PFSK-1 (cell line): ENCODE results near the gene INVS.

ENCODE experiments used
- FOXP2 ChIP-seq: optimal IDR thresholded peaks from 2 replicates; pipeline ENCODE3; 2011; ENCODE audit warnings: borderline replicate concordance, control low read depth, inconsistent platforms; ENCODE audit not compliant: insufficient read depth; ENCODE audit errors: extremely low read length, extremely low read depth
- POLR2AphosphoS5 ChIP-seq: IDR thresholded peaks from 2 replicates; pipeline ENCODE4 v1.6.1; 2012; ENCODE audit warnings: low read depth, mild to moderate bottlenecking, control low read depth, low read length, moderate library complexity
- SIN3A ChIP-seq: IDR thresholded peaks from 2 replicates; pipeline ENCODE4 v1.6.1; 2012; ENCODE audit warnings: mild to moderate bottlenecking, low read length, moderate library complexity, borderline replicate concordance; ENCODE audit not compliant: insufficient read depth
- TAF1 ChIP-seq: IDR thresholded peaks from 2 replicates; pipeline ENCODE4 v1.6.1; 2012; ENCODE audit warnings: low read length, control low read depth, borderline replicate concordance; ENCODE audit not compliant: insufficient read depth
- TF ChIP-seq, protein P1 (sequence below), 2 experiments: IDR thresholded peaks; 2 replicates each; pipeline versions ENCODE4 v1.6.1 to v1.8.0; 2011 to 2012; ENCODE audit warnings: low read depth in 2 of 2, low read length in 2 of 2, control low read depth in 1 of 2, inconsistent platforms in 1 of 2, mild to moderate bottlenecking in 1 of 2, moderate library complexity in 1 of 2; ENCODE audit not compliant: insufficient read depth in 1 of 2

Gene INVS

DNA sequence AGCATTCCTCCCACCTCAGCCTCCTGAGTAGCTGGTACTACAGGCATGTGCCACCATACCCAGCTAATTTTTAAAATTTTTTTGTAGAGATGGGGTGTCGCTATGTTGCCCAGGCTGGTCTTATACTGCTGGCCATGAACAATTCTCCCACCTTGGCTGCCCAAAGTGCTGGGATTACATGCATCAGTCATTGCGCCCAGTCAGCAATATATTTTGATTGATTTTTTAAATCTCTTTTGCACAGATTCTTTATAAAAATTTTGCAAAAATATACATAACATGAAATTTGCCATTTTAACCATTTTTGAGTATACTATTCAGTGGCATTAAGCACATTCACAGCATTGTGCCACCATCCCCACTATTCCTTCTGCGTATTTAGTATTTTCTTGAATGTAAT lies 94.0 kb downstream of the INVS start:
- TF ChIP-seq SIN3A = no peak
- no peak for TF ChIP-seq FOXP2
- no peak for TF ChIP-seq TAF1
- TF ChIP-seq, protein P1, sequence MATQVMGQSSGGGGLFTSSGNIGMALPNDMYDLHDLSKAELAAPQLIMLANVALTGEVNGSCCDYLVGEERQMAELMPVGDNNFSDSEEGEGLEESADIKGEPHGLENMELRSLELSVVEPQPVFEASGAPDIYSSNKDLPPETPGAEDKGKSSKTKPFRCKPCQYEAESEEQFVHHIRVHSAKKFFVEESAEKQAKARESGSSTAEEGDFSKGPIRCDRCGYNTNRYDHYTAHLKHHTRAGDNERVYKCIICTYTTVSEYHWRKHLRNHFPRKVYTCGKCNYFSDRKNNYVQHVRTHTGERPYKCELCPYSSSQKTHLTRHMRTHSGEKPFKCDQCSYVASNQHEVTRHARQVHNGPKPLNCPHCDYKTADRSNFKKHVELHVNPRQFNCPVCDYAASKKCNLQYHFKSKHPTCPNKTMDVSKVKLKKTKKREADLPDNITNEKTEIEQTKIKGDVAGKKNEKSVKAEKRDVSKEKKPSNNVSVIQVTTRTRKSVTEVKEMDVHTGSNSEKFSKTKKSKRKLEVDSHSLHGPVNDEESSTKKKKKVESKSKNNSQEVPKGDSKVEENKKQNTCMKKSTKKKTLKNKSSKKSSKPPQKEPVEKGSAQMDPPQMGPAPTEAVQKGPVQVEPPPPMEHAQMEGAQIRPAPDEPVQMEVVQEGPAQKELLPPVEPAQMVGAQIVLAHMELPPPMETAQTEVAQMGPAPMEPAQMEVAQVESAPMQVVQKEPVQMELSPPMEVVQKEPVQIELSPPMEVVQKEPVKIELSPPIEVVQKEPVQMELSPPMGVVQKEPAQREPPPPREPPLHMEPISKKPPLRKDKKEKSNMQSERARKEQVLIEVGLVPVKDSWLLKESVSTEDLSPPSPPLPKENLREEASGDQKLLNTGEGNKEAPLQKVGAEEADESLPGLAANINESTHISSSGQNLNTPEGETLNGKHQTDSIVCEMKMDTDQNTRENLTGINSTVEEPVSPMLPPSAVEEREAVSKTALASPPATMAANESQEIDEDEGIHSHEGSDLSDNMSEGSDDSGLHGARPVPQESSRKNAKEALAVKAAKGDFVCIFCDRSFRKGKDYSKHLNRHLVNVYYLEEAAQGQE (IDR thresholded peaks at IDR 0.05; ENCODE audit: insufficient read depth in 1 of 2, low read depth in 2 of 2, low read length in 2 of 2) = no peak
- TF ChIP-seq POLR2AphosphoS5 = no peak

DNA sequence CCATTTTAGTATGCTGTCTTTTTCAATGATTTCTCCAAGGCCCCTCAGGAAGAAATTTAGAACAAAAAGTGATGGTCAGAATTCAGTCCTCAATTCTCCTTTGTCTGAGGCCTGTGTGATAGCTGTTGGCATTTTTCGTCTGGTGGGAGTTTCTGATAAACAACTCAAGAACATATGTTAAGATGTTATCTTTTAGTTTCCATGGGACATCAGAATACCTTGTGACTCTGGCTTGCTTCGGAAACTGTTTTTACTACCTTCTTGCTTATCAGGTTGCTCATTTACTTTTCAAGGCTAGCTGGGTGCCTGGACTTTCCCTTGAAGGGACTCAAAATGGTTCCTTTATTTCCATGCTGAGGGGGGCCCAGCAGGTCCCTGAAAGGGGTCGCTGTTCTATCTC lies 97.2 kb downstream of the INVS start:
- no peak for TF ChIP-seq TAF1
- no peak for TF ChIP-seq POLR2AphosphoS5
- no peak for TF ChIP-seq SIN3A
- TF ChIP-seq, protein P1 (IDR thresholded peaks at IDR 0.05; ENCODE audit: insufficient read depth in 1 of 2, low read depth in 2 of 2, low read length in 2 of 2) = no peak
- no peak for TF ChIP-seq FOXP2

DNA sequence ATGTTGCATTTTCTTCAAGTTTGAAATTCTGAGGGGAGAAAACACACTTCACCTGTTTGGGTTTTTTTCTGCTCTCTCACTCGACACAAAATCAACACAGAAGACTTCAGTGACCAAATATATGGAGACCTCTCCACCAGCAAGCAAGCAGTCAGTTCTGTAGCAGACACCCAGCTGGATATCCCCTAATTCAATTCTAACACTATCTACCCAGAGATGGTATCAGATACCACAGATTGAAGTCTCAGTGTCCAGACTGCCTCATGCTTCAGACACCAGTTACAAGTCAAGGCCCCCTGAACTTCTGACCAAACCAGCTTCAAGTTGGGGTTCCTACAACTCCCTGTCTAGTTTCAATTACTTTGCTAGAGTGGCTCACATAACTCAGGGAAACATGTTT lies 97.8 kb downstream of the INVS start:
- TF ChIP-seq TAF1 (no peak), SIN3A (no peak), POLR2AphosphoS5 (no peak), FOXP2 (no peak)
- TF ChIP-seq, protein P1 (IDR thresholded peaks at IDR 0.05; ENCODE audit: insufficient read depth in 1 of 2, low read depth in 2 of 2, low read length in 2 of 2) = no peak

DNA sequence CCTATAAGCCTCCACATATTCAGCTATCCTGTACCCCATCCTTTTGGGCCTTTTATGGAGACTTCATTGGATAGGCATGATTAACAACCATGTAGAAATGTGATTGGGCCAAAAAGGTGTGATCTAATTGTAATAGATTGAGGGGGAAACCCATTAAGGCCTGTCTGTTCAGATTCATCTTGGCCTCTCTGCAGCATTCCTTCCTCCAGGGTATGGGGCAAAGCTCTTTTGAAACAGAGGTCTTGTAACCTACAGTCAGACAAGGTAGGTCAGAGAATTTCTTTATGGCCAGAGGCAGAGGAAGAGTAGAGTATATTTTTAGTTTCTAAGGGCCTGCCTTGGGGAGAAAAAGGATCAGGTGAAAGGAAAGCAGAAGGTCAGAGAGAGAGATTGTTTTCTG lies 98.5 kb downstream of the INVS start:
- TF ChIP-seq SIN3A (no peak), FOXP2 (no peak), TAF1 (no peak), POLR2AphosphoS5 (no peak)
- TF ChIP-seq, protein P1 (IDR thresholded peaks at IDR 0.05; ENCODE audit: insufficient read depth in 1 of 2, low read depth in 2 of 2, low read length in 2 of 2) = no peak

DNA sequence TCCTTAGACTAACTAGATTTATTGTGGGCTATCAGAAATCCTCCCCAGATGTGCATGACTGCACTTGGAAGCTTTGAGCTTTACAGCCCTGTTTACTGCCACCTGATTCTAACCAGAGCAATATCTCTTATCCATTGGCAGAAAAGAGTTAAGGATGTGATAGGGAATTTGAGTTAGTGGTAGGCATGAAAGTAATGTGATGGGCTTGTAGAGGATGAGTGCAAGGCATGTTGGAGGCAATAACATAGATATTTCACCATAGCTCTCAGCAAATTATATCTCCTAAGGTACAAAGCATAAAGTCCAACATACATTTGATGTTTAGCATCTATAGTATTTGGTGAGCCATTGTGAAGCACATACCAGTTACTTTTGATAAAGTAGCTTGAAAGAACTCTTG lies 103.8 kb downstream of the INVS start:
- TF ChIP-seq SIN3A (no peak), POLR2AphosphoS5 (no peak), FOXP2 (no peak), TAF1 (no peak)
- TF ChIP-seq, protein P1 (IDR thresholded peaks at IDR 0.05; ENCODE audit: insufficient read depth in 1 of 2, low read depth in 2 of 2, low read length in 2 of 2) = no peak
